Iris pigment epithelial cell (primary cell): ENCODE data around the gene RAB3C.
A peak's percentile ranks its signal among the peaks of the same experiment; 100 is the strongest.
"Not testable (repeated sequence)": the region's sequence is repeated elsewhere in the genome, so short reads cannot be mapped to it uniquely, and the experiment has no call there.

Experiments used
- DNase-seq: peaks from one replicate; pipeline ENCODE4 v3.0.0-alpha.2; 2011; ENCODE audit warnings: low read depth

The RAB3C gene, protein sequence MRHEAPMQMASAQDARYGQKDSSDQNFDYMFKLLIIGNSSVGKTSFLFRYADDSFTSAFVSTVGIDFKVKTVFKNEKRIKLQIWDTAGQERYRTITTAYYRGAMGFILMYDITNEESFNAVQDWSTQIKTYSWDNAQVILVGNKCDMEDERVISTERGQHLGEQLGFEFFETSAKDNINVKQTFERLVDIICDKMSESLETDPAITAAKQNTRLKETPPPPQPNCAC

DNA sequence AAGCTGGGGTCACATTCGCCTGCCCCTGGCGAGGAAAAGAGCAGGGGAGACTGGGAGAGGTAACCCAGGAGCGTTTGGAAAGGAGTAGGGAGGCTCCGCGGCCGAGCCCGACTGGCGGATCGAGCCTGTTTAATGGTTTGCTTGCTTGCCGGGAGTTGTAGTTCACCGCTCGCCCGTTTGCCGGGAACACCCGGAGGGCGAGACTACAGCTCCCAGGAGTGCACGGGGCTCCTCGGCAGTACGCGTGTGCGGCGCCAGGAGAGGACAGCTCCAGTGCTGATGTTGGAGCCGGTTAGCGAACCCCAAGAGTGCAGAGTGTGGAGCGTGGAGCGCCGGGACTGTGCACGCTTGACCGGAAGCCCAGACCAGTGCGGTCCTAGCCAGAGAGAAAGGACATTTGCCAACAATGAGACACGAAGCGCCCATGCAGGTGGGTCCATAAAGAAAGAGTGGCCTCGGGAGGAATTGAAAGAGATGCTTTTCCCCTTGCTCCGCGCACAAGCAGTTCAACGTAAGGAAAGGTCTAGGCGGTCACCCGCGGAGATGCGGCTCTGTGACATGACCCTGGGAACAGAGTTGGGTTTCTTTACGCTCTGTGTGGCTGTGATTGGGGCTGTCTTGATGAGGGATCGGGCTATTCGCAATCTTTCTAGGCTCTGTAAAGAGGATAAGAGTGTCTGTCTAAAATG is at the start of gene RAB3C:
RAB3C (plus strand) TSS at position 273 of the 689 bp plus-strand sequence; CDS start at position 407, 134 bp downstream.
- peak; percentile 96 for DNase-seq

DNA sequence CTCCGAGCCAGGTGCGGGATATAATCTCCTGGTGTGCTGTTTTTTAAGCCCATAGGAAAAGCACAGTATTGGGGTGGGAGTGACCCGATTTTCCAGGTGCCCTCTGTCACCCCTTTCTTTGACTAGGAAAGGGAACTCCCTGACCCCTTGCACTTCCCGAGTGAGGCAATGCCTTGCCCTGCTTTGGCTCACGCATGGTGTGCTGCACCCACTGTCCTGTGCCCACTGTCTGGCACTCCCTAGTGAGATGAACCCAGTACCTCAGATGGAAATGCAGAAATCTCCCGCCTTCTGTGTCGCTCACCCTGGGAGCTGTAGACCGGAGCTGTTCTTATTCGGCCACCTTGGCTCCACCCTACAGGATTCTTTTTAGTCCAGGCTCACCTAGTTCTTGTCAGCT is 40.9 kb upstream of the RAB3C start:
- not testable (repeated sequence) for DNase-seq

DNA sequence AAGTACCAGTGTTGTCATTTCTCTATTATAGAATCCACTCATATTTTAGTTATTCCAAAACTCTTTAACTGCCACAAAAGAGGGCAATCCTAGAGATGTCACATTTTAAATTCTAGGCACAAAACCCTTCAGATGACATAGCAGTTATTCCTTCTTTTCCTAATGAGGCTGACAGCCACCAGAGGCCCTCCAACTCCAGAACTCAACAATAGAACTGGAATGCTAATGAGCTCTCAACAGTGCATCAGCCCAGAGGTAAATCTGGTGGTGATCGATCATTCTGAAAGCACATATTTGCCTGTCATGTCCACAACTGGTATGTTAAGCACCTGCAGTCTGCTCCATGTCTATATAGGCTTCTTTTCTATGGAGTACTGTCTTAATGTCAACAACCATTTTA is 40.2 kb upstream of the RAB3C start:
- DNase-seq: no peak

DNA sequence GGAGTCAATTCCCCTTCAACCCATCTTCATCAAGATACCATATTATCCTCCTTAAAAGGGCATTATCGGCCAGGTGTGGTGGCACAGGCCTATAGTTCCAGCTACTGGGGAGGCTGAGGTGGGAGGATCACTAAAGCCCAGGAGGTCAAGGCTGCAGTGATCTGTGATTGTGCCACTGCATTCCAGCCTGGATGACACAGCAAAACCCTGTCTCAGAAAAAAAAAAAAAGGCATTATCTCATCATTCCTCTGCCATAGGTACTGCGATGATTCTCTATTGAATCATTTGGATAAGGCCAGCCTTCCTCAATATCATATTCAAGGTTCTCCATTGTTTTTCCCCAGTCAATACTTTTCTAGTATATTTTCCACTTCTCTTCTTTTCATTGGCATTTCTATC is 39.2 kb upstream of the RAB3C start:
- DNase-seq: no peak

DNA sequence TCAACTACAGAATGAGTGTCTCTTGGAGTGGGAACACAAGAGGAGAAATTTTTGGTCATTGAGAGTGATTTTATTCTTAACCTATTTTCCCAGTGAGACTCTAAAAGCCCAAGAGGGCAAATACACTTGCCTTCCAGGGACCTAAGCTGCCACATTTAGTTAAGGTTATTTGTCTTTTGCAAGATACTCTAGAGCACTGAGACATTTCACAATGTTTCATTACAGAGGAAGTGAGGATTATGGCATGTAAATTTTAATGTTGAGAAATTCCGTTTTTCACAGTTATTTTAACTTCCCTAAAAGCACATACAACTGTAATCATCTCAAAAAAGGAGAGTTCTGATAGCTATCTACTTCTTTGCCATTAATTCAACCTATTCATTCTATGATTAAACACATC is 38.7 kb upstream of the RAB3C start:
- peak; percentile 9 for DNase-seq

DNA sequence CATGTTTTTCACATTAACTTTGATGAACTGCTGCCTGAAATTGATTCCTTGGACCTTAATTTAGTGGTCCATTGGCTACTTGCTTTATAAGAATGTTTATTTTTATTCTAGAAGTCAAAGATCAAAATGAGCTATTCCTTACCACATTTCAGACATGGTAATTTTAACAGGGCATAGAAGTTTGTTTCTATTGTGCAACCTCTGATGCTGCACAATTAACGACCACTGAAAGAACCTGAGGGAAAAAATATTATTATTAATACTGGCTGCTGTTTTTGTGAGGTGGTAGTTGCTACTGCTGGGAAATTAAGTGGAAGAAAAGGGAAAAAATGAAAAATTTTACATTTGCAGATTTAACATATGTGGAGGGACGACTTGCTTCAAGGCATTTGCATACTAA is 37.9 kb upstream of the RAB3C start:
- DNase-seq: no peak

DNA sequence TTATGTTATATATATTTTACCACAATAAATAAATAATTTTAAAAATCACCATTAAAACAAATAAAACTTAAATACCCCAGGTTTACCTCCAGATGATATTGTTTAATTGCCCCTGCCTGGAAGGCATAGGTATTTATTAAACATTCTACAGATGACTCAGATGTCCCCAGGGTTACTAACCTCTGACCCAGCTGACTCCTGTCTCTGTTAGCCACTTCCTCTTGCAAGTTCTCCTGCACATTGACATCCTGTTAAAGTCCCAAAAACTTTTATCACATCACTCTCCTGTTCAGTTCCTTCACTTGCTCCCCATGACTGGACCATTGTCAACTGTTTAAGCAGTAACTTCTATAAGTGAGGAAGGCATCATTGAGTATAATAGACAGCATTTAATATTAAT is 37.0 kb upstream of the RAB3C start:
- DNase-seq: no peak

DNA sequence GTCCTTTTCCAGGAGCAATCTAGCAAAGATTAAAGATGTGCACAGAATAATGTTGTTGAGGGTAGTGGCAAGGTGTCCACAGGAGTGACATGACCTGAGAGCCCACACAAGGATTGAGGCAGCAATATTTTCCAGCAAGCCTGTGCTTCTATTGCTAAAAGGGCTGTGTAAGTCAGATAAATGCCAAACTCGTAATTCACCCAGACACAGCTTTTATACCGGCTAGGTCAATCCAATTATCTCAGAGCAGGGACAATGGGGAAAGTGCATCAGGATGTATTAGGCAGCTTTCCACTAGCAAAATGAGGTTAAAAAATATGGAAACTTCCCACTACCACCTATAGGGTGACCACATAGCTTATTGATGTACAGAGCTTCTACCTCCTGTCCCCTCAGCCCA is 34.8 kb upstream of the RAB3C start:
- no peak for DNase-seq

DNA sequence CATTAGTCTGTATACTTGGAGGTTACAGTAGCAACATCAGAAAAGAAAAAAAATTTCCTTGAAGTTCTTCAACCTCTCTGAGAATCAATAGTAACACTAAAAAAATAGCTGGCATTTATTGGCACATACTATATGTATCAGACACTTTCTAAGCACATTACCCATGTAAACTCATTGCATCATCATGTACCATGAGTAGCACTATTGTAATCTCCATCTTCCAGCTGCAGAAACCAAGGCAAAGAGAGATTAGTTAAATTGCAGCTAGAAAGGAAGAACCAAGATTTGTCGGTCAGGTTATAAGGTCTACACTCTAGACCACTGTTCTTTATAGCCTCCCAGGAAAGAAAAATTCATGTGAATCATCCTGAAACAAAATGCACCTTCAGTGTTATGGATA is 31.4 kb upstream of the RAB3C start:
- DNase-seq: no peak

DNA sequence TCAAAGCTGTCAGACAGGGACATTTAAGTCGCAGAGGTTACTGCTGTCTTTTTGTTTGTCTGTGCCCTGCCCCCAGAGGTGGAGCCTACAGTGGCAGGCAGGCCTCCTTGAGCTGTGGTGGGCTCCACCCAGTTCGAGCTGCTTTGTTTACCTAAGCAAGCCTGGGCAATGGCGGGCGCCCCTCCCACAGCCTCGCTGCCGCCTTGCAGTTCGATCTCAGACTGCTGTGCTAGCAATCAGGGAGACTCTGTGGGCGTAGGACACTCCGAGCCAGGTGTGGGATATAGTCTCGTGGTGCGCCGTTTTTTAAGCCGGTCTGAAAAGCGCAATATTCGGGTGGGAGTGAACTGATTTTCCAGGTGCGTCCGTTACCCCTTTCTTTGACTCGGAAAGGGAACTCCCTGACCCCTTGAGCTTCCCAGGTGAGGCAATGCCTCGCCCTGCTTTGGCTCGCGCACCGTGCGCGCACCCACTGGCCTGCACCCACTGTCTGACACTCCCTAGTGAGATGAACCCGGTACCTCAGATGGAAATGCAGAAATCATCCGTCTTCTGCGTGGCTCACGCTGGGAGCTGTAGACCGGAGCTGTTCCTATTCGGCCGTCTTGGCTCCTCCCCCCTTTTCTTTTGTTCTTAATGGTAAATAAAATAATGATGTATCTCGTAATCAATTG is 25.1 kb upstream of the RAB3C start:
- not testable (repeated sequence) for DNase-seq

DNA sequence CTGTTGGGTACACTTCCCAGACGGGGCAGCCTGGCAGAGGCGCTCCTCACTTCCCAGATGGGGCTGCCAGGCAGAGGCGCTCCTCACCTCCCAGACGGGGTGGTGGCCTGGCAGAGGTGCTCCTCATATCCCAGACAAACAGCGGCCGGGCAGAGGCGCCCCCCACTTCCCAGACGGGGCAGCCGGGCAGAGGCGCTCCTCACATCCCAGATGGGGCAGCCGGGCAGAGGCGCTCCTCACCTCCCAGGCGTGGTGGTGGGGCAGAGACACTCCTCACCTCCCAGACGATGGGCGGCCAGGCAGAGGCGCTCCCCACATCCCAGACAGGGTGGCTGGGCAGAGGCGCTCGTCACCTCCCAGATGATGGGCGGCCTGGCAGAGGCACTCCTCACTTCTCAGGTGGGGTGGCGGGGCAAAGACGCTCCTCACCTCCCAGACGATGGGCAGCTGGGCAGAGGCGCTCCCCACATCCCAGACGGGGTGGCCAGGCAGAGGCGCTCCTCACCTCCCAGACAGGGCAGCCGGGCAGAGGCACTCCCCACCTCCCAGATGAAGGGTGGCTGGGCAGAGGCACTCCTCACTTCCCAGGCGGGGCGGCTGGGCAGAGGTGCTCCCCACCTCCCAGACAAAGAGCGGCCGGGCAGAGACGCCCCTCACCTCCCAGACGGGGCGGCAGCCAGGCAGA is 19.7 kb upstream of the RAB3C start:
- not testable (repeated sequence) for DNase-seq

DNA sequence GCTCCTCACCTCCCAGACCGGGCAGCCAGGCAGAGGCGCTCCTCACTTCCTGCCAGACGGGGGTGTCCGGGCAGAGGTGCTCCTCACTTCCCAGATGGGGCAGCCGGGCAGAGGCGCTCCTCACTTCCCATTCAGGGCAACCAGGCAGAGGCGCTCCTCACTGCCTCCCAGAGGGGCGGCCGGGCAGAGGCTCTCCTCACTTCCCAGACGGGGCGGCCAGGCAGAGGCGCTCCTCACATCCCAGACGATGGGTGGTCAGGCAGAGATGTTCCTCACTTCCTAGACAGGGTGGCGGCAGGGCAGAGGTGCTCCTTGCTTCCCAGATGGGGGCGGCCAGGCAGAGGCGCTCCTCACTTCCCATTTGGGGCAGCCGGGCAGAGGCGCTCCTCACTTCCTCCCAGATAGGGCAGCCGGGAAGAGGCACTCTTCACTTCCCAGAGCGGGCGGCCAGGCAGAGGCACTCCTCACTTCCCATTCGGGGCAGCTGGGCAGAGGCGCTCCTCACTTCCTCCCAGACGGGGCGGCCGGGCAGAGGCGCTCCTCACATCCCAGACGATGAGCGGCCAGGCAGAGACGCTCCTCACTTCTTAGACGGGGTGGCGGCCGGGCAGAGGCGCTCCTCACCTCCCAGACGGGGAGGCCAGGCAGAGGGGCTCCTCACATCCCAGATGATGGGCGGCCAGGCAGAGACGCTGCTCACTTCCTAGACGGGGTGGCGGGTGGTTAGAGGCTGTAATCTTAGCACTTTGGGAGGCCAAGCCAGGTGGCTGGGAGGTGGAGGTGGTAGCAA is 18.6 kb upstream of the RAB3C start:
- DNase-seq: not testable (repeated sequence)

DNA sequence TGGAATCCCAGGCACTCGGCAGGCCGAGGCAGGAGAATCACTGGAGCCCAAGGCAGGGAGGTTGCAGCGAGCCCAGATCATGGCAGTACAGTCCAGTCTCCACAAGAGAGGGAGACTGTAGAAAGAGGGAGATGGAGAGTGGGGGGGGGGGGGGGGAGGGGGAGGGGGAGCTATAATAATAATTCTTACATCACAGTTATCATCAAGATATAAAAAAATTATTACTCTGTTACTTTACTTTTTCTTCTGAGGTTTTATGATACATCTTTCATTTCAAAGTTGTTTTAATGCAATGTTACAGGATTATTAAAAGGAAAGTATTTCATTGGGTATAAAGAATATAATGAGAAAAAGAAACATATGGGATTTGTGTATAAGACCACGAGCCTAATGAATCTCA is 17.8 kb upstream of the RAB3C start:
- DNase-seq: no peak

DNA sequence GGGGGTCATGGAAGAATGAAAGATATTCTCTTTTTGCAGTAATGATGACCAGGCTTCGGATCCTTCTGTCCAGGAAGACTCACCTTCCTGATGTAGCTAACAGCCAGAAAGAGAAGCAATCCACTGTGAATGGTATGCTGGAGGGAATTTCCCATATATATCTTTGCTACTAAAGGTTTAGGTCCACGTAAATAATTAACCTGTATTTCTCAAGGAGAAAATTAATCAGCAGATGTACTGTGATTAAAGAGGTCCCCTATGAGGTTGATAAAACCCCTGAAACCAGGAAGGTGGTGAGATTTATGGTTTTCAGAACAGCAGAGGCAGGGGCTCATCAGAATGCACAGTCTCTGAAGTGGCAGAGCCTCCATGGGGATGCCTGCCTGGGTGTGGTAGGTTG is 11.4 kb upstream of the RAB3C start:
- no peak for DNase-seq

DNA sequence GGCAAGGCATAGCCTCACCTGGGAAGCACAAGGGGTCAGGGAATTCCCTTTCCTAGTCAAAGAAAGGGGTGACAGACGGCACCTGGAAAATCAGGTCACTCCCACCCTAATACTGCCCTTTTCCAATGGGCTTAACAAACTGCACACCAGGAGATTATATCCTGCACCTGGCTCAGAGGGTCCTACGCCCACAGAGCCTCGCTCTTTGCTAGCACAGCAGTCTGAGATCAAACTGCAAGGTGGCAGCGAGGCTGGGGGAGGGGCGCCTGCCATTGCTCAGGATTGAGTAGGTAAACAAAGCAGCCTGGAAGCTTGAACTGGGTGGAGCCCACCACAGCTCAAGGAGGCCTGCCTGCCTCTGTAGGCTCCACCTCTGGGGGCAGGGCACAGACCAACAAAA is 9.9 kb upstream of the RAB3C start:
- not testable (repeated sequence) for DNase-seq

DNA sequence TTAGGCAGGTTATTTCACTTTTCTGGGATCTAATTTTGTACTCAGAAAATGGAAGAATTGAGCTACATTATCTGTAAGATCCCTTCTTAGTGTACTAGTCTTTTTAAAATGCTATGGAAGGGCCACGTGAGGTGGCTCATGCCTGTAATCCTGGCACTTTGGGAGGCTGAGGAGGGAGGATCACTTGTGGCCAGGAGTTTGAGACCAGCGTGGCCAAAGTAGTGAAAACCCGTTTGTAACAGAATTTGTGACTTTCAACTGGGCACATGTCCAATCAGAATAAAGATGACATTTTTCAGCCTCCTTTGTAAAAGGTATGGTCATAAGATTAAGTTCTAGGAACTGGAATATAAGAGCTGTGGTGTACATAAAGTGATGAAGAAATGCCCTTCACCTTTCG is 3.1 kb upstream of the RAB3C start:
- no peak for DNase-seq

DNA sequence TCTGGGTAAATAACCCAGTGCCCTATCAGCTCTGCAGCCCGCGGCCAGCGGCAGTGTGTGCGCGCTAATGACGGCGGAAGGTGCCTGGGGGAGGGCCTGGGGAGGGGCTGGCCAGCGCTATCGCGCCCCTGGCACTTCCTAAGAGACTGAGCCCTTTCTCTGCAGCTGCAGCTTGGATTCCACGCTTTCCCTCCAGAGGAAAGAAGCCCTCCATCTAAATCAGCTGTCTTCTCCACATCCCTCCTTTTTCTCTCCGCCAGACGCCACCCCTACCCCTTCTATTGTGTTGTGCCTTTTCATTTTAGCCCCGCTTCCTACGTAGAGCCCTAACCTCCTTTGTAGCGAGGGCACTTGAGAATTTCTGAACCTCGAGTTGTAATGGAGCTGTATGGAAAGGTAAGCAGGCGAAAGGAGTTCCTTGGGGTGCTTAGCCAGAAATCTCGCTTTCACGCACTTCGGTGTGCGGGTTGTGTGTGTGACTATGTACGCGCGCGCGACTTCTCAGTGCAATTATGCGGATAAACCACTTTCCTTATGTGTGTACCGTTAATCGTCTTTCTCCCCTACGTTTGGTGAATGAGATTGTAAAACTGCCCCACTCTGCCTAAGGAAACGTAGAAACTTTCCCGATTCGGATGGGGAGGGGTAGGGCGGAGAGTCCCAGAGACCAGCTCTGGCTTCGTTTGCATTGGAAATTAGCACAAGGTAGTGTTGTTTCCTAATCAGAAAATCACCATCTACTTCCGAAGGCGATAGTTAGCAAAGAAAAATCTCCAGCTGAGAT is 664 bp upstream of the RAB3C start:
- DNase-seq: no peak

DNA sequence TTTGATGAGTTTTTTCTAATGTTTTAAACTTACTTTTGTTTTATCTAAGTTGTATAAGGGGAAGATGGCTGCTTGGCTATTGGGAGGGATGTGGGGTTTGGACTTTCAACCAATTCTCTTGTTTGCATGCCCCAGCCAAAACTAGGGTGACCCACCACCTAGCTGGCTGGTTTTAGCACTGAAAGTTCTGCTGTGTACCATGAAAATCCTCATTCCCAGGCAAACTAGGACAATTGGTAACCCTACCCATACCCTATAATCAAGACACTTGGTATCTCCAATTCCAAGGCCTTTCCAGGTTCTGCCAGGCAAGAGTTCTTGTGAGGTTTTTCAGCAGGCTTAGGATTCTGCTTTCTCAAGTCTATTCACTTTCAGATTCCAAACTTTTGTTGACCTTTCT is 13.1 kb downstream of the RAB3C start:
- DNase-seq: no peak

DNA sequence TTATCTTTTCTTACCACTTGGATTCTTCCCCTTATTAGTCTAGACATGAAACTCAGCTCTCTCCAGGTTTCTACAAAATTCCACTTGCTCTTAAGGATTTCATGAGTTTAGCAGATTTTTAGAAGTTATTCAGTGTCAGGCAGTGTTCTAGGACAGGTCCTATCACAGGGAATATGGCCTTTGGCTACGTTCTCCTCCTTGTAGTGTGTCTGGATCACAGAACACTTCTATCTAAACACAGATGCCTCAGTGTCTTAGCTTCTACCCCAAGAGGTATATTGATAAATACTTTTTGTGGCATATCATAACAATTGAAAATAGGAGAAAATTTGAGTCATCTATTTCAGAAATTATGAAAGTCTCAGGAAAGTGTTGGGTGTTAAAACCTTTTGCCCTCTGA is 15.6 kb downstream of the RAB3C start:
- no peak for DNase-seq

DNA sequence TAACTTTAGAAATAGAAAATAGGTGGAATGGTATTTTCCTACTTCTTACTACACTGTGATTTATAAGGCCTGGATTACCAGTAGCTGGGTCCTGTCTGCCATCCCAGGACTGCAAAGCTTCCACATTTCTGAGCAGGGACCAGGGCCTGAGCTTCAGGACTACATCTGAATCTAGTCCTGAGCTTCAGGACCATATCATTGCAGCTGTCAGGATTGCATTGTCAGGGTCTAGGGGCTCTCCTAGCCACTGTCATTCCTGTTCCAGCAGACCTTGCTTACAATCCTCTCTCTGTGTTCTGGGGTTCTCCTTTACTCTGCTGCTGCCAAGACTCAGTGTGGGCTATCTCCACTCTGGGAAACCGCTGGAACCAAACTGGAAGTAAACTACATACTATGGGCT is 16.3 kb downstream of the RAB3C start:
- DNase-seq: no peak

DNA sequence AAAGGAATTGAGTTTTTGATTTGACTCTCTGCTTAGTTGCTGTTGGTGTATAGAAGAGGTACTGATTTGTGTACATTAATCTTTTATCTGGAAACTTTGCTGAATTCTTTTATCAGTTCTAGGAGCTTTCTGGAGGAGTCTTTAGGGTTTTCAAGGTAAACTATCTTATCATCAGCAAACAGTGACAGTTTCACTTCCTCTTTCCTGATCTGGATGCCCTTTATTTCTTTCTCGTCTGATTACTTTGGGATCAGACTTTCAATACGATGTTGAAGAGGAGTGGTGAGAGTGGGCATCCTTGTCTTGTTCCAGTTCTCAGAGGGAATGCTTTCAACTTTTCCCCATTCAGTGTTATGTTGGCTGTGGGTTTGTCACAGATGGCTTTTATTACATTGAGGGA is 17.7 kb downstream of the RAB3C start:
- DNase-seq: not testable (repeated sequence)
